Activated naive CD8-positive, alpha-beta T cell treated with anti-CD3 and anti-CD28 coated beads, Interleukin-2, amount 50 U/mL, for 16 hours (primary cell): ENCODE results near the gene SYCP2.

Source experiments
- DNase-seq: peaks from one replicate; pipeline ENCODE4 v3.0.0-alpha.2; 2020; ENCODE audit warnings: low read depth, low spot score

The SYCP2 gene

DNA sequence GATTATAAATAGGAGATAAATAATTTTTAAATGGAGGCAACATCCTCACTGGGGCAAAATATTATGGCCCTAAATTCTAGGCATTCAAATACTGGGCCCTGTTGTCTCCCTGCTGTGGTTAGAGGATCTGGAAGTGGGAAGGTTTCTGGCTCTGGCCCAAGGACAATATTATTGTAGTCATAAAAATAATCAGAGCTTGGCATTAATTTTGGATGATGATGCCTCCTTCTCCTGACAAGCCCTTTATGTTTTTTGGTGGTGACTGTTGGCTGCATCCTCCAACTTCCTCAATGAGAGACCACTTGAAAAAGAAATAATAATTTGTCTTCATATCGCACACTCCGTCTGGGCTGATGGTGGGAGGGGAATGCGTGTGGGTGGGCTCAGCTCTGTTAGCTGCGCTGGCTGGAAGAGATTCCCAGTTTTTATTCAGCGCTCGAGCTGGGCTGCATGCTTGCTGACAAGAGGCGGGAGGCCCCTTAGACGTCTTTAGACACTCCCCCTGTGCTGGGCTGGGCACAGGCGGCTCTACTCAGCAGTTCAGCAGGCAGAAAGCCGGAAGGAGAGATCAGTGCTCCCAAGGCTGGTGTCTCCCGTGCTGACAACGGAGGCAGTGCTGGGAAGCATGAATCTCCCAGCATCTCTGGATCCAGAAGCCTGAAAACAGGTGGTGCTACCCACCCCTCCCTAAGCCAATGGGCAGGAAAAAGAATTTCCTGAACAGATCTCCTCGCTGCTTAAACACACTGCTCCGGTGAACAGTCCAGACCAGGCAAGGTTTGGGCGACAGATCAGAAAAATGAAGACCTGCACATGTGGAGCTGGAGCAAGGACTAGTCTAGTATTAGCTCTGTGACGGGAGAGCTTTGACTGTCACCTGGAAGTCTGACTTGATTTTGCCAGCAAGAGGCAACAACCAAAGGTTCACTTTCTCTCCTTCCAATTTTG, 97.7 kb downstream of the SYCP2 start:
- no peak for DNase-seq

DNA sequence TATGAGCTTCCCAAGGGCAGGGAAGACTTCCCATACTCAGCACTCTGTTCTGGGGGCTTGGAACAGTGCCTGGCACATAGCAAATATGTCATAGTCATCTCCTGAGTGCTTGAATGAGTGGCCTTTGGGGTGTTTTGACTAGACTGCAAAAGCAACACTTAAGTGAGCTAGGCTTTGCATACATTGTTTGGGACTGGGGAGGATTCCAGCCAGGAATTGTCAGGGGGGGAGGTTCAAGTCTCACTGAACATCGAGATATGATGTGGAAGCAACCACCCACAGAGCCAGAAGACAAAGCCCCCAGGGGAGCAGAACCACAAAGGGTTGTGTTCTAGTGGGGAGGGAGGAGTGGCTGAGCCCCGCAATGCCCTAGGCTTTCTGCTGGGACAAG, 98.4 kb downstream of the SYCP2 start:
- DNase-seq, result no peak

GRCh38 chr20:59832406-59833363, 100.8 kb downstream of the SYCP2 start:
- DNase-seq, result no peak

GRCh38 chr20:59831916-59832270, 101.5 kb downstream of the SYCP2 start:
- DNase-seq, result no peak

- no peak for DNase-seq
Observed at GRCh38 chr20:59831024-59831915, 102.2 kb downstream of the SYCP2 start.

DNA sequence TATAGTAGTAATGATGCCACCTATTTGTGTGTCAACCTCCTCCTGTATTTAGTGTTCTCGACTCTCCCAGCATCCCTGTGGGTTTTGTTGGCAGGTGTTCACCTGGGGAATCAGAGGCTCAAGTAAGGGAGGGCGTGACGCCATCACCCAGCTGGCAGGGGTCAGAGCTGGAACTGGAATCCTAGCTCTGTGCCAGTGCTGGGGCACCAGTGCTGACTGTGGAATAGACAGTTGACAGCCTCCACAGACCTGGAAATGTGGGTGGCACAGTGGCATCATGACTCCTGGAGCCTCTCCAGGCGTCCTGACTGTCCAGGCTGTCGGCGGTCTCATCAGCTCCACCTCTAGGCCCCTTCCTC, 102.8 kb downstream of the SYCP2 start:
- DNase-seq, result no peak

DNA sequence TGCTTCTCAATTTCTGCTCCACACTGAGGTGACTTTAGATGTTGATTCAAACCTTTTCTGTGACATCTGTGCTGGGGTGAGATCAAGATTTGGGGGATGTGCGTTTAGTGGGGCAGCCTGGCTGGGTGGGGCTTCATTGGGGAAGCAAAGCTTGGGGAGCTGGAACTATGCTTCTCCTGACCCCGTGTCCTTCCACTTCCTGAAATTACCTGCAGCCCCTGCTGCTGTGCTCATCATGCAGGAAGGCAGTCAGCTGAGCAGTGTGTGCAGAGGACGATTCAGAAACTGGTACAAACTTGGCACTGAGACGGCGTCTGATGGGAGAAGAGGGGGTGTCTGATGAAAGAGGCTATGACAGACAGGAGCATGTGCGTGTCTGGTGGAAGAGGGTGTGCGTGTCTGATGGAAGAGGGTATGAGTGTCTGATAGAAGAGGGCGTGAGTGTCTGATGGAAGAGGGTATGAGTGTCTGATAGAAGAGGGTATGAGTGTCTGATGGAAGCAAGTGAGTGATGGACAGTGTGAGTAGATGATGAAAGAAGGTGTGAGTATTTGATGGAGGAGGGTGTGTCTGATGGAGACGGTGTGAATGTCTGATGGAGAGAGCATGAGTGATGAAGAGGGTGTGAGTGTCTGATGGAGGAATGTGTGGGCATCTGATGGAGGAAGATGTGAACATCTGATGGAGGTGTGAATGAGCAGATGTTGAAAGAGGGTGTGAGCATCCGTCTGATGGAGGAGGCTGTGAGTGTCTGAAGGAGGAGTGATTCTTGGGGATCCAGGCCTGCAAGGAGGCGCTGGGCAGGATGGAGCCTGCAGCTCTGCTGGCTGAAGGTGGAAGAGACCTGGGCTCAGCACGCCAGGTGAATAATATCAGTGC, 103.4 kb downstream of the SYCP2 start:
- DNase-seq, result no peak

- no peak for DNase-seq
Observed at GRCh38 chr20:59829054-59829785, 104.2 kb downstream of the SYCP2 start.

- no peak for DNase-seq
Observed at GRCh38 chr20:59828125-59829053, 105.0 kb downstream of the SYCP2 start.

GRCh38 chr20:59827138-59828056, 106.0 kb downstream of the SYCP2 start:
- DNase-seq, result no peak

DNA sequence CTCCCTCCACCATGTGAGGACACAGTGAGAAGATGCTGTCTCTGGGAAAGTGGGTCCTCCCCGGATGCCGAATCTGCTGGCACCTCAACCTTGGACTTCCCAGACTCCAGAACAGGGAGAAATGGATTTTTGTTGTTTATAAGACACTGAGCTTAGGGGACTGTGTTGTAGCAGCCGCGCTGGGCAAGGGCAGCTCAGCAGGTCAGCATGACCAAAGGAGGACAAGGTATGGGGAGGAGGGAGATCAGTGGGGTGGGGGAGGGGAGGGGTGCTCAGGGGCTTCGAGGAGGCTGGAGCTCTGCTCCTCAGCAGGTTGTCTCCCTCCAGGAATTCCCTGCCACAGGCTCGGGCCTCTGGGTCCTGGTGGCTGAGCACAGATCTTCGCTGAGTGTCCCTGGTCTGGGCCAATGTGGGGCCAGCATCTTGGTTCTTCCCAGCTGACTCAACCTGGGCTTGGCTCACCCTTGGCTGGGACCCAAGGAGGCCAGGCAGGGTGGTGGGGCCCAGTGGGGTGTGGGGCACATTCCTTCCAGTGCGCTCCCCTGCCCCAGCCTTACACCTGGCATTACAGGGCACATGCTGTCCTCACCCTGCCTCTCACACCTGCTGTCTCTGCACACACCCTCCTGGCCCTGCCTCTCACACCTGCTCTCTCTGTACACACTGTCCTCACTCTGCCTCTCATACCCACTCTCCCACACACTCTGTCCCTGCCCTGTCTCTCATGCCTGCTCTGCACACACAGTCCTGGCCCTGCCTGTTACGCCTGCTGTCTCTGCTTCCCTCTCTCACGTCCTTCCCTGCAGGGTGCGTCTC, 107.3 kb downstream of the SYCP2 start:
- no peak for DNase-seq

DNA sequence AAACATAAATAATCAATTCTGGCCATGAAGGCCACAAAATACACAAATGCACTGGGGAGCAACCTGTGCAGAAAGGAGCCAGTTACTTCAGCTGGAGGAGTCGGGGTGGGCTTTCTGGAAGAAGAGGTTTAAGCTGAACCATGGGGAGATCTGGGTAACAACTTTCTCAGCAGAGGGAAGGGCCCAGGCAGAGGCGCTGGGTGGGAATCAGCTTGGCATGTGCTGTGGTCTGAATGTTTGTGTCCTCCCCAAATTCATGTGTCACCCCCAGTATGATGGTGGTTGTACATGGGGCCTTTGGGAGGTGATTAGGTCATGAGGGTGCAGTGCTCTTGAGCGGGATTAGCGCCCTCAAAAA, 107.9 kb downstream of the SYCP2 start:
- no peak for DNase-seq

GRCh38 chr20:59824711-59825562, 108.5 kb downstream of the SYCP2 start:
- DNase-seq, result no peak

- no peak for DNase-seq
Observed at GRCh38 chr20:59823491-59824259, 109.8 kb downstream of the SYCP2 start.

- DNase-seq, result no peak
Observed at GRCh38 chr20:59823030-59823423, 110.4 kb downstream of the SYCP2 start.
